ENCODE data around the gene CORO6. TPM values are rescaled to one million over a fixed set of nuclear protein-coding genes. Genes with fewer than 3 reads are reported as not detected.

Gene CORO6
- total and polyA plus RNA-seq, 7 donors, result 182 to 710 (median 494) TPM

DNA sequence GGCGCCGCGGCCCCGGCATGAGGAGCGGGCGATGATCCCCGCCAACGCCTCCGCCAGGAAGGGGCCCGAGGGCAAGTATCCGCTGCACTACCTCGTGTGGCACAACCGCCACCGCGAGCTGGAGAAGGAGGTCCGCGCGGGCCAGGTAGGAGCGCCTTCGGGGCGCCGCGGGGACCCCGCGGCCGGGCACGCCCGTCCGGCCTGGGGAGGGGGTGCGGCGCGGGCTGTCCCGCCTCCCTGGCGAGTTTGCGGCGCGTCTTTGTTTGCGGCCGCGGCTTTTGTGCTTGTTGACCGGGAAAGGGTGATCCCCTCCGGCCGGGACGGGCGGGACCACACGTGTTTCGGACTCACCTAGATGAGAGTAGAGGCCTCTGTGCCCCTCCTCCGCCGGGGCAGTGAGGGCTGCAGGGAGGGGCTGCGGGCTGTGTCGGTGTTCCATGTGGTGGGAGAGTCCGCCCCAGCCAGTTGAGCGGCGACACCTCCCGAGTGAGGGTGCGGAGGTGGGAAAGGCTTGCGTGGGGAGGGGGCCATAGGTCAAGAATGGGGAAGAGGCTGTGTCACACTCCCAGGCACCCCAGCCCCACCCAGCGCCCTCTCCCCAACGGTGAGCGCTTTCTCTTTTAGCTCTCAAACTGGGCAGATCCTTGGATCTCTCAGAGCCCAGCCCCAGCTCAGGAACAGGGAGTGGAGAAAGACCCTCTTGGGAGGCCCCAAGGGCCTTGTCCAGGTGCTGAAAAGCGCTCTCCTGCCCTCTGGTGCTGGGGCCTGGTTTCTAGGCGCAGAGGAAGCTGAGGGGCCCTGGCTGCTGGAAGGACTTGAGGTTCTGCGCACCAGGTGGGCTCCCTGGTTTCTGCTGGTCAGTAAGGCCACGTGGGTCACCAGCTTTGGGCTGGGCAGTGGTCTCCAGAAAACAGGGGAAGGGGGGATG, 28.9 kb downstream of the CORO6 start:
- 9 to 12% (median 12%) methylated on average over 53 to 64 of the region's 64 CpGs for WGBS, 3 donors
- Histone ChIP-seq H3K4me3 (peak overlapping the region; percentile 84), H3K27ac (no peak overlapping the region), H3K27me3 (ENCODE audit: insufficient read depth in 3 of 3, low read length in 2 of 3) (no peaks in the 10 kb centered on the region), H3K4me1 (peaks cover 44% of the 10 kb centered on the region), H3K36me3 (ENCODE audit: insufficient read depth in 1 of 2, low read depth in 1 of 2) (no peaks in the 10 kb centered on the region), H3K9me3 (no peaks in the 10 kb centered on the region)
- DNase-seq (no peak), ATAC-seq (no peak)
- intact Hi-C loops (cut with DNase I), result no loop called here
- TF ChIP-seq, protein P1, sequence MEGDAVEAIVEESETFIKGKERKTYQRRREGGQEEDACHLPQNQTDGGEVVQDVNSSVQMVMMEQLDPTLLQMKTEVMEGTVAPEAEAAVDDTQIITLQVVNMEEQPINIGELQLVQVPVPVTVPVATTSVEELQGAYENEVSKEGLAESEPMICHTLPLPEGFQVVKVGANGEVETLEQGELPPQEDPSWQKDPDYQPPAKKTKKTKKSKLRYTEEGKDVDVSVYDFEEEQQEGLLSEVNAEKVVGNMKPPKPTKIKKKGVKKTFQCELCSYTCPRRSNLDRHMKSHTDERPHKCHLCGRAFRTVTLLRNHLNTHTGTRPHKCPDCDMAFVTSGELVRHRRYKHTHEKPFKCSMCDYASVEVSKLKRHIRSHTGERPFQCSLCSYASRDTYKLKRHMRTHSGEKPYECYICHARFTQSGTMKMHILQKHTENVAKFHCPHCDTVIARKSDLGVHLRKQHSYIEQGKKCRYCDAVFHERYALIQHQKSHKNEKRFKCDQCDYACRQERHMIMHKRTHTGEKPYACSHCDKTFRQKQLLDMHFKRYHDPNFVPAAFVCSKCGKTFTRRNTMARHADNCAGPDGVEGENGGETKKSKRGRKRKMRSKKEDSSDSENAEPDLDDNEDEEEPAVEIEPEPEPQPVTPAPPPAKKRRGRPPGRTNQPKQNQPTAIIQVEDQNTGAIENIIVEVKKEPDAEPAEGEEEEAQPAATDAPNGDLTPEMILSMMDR (IDR thresholded peaks at IDR 0.05), result peak; percentile 21

DNA sequence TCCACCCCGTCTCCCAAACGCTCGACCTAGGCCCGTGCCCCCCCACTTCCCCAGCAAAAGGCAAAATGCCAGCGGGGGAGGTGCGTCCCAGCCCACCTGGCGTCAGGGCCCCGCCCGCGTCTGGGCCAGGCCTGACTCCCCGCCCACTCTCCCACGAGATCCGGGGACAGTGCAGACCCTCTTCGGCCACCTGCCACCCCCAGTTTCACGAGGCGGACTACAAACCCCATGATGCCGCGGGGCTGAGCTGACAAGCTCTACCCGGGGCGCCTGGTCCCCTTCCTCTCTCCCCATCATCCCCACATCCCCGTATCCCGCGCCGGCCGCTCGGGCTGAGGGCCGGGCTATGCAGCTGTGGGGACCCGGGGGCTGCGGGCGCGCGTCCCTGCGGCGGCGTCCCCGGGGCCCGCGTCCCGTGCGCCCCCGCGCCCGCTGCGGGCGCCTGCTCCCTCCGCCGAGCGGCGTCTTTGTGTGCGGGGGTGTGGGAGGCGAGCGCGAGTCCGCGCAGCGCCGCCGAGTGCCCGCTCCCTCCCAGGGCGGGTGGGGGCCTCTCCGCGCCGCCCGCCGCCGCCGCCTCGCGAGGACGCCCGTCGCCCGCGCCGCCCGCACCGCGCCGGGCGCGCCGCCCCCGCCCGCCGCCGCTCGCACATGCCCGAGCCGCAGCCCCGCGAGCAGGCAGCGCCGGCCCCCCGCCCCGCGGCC, 29.7 kb downstream of the CORO6 start, which contains the start of gene ANKRD13B:
Gene ANKRD13B, plus strand, starts transcription at position 283 of the 702 bp plus-strand sequence. CDS start 490 bp downstream, outside the sequence.
- Histone ChIP-seq H3K4me3 (peak within 1 kb of the TSS; percentile 84), H3K27ac (peak within 1 kb of the TSS; percentile 89), H3K9me3 (no peaks in the 10 kb centered on the region), H3K4me1 (peaks cover 50% of the 10 kb centered on the region), H3K36me3 (ENCODE audit: insufficient read depth in 1 of 2, low read depth in 1 of 2) (no peaks in the 10 kb centered on the region), H3K27me3 (ENCODE audit: insufficient read depth in 3 of 3, low read length in 2 of 3) (no peaks in the 10 kb centered on the region)
- WGBS, 3 donors, result 0 to 3% (median 0%) methylated on average over 22 to 94 of the region's 96 CpGs
- peak; percentile 52 to 74 for DNase-seq
- TF ChIP-seq, protein P1 (IDR thresholded peaks at IDR 0.05), result no peak
- ATAC-seq, result no peak
- intact Hi-C loops (cut with DNase I), result no loop called here

DNA sequence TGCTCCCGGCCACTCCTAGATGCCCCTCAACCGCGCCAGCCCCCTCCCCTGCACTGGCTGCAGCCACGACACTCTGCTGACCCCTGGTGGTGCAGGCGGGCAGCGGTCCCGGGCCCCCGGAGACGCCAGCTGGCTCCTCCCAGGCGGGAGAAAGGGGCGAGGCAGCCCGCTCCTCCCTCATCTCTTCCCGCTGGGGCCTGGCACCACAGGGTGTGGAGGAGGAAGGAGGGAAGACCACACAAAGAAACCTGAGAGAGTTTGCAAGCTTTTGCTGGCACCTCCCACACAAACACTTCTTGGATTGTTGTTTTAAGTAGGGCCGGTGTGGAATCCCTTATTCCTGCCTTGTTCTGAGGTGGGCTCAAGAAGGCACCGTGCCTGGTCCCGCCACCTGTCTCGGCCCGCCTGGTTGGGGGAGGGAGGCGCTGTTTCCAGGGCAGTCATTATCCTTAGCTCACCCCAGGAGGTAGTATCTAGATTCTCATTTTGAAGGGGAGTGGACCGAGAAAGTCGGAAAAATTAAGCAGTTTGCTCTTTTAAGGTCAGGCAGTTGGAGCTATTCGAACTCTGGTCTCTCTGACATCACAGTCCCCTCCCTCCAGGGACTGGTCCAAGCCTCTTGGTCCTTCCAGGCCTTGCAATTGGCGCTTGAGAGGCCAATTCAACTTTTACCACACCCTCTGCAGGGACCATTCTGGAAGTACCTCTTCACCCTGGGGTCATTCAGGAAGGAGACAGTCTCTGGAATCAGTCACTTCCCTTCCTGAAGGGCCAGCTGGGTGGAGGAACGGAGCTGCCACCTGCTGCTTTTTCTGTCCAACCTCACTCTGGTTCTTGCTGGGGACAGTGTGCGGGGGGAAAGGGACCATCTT, 30.7 kb downstream of the CORO6 start:
- Histone ChIP-seq H3K27ac (peak overlapping the region; percentile 89), H3K9me3 (no peaks in the 10 kb centered on the region), H3K27me3 (ENCODE audit: insufficient read depth in 3 of 3, low read length in 2 of 3) (no peaks in the 10 kb centered on the region), H3K4me3 (peak overlapping the region; percentile 84), H3K36me3 (ENCODE audit: insufficient read depth in 1 of 2, low read depth in 1 of 2) (no peaks in the 10 kb centered on the region), H3K4me1 (peaks cover 60% of the 10 kb centered on the region)
- WGBS, 3 donors, result 8 to 11% (median 10%) methylated on average over 20 to 25 of the region's 25 CpGs
- intact Hi-C loops (cut with DNase I), result no loop called here
- ATAC-seq, result peak; percentile 66 to 80 (median 72)
- TF ChIP-seq, protein P1 (IDR thresholded peaks at IDR 0.05), result peak; percentile 93
- DNase-seq, result peak; percentile 88 to 94

DNA sequence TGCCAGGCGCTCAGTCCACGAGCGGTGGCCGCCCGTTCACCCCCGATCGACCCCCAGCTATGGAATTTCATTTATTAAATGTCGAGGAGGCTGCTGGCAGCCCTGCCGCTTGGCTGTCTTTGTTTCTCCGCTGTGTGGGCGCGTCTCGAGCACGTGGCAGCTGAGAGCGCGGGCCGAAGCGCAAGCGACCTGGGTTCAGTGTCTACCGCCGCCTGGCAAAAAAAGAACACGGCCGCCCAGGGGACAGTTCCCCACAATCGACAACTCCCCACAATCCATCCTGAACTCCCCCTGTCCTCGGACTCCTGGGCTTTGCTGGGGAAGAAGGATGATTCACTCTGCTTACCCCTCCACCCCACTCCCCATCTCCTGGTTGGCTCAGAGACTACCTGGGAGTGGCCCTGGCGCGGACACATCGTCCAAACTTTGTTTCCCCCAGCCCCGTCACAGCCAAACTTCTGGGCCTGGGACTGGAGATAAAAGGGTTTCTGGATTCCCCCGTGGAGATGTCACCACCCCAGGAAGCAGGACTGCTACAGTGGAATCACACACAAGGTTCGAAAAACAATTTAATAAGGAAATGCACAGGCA, 31.5 kb downstream of the CORO6 start:
- ATAC-seq (peak in 3 of 4 donors; percentile 4 to 26 (median 16)), DNase-seq (peak; percentile 62 to 75)
- Histone ChIP-seq H3K9me3 (no peaks in the 10 kb centered on the region), H3K27me3 (ENCODE audit: insufficient read depth in 3 of 3, low read length in 2 of 3) (no peaks in the 10 kb centered on the region), H3K4me3 (peak overlapping the region; percentile 84), H3K4me1 (peaks cover 68% of the 10 kb centered on the region), H3K36me3 (ENCODE audit: insufficient read depth in 1 of 2, low read depth in 1 of 2) (no peaks in the 10 kb centered on the region), H3K27ac (peak overlapping the region; percentile 89)
- TF ChIP-seq, protein P1 (IDR thresholded peaks at IDR 0.05), result no peak
- intact Hi-C loops (cut with DNase I), result no loop called here
- WGBS, 3 donors, result 5 to 17% (median 7%) methylated on average over 31 of the region's 31 CpGs
